Measurements from ENCODE around the gene SOCS1. TPM values are rescaled to one million over a fixed set of nuclear protein-coding genes. Genes with fewer than 3 reads are reported as not detected.

SOCS1 gene
- total and polyA plus RNA-seq, 2 of the 8 experiments (the other 6 are each of a cell fraction or from before 2014, with no cell fraction given) = 21.0 to 48.9 TPM

DNA sequence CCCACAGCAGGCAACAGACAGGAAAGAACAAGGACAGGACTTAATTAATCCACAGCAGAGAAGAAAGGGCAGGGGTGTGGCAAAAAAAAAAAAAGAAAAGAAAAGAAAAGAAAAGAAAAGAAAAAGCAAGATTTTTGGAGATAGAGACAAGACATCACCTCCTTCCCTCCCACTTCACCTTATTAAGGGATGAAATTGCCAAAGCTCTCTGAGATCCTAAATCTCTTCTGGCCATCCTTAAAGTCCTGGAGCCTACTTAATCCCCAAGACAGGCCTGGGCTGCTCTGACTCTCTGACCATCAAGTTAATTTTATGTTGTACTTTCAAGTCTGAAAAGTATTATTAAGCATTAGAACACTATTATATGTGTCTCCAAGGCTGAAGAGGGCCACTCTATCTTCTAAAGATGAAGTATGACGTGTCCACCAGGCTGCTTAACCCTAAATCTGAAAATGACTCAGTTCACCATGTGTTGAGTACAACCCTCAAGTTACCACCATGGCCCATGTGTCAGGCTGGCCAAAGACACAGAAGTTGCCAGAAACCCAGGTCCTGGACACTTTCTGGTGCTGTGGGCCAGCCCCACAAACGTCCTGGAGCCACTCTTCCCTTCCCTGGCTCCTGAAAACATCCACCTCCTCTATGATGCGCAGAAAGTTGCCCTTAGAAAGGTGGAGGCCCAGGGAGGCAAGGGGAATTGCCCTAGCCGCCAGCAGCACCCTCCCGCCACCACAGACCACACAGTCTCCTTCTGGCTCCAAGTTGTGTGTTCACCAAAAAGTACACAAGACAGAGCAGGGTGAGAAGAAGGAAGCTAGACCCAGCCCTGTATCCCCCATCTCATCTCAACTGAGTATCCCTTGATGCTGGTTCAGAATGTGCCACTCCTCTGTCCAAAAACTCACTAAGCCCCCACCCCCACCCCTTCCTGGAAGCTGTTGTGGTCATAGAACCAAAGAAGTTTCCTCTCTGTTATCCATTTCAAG lies 2.7 kb downstream of the SOCS1 start:
- no peak overlapping the region for H3K9ac ChIP-seq (replicated peaks in 1 of 4; ENCODE audit: extremely low read depth in 1 of 4, low read depth in 3 of 4, low read length in 3 of 4)
- no peaks in the 10 kb centered on the region; a peak in 1 of 7 replicates for H3K27me3 ChIP-seq (replicated peaks in 1 of 4; ENCODE audit: control insufficient read depth in 3 of 4, extremely low read depth in 1 of 4, insufficient read depth in 3 of 4, low read length in 3 of 4)
- no peak overlapping the region for H3K56ac ChIP-seq (replicated peaks; ENCODE audit: insufficient read length, low read depth, low read length)
- peaks cover 11 to 22% of the 10 kb centered on the region in 2 experiments for H4K20me1 ChIP-seq (replicated peaks in 1 of 2; ENCODE audit: control insufficient read depth in 1 of 2, insufficient read depth in 2 of 2, low read length in 2 of 2)
- H2BK15ac ChIP-seq (ENCODE audit: low read length) = no peak overlapping the region
- TF ChIP-seq GABPA (IDR thresholded peaks at IDR 0.05; ENCODE audit: borderline replicate concordance, insufficient read depth, low read length) (no peak), POLR2A (IDR thresholded peaks at IDR 0.05; ENCODE audit: control extremely low read depth in 1 of 2, low read depth in 2 of 2, low read length in 2 of 2) (peak in 1 of 2 experiments; percentile 44; a peak in 1 of 3 replicates)
- peaks cover 0 to 28% of the 10 kb centered on the region in 2 experiments; a peak in 2 of 4 replicates for H3K79me2 ChIP-seq (ENCODE audit: control insufficient read depth in 1 of 2, insufficient read depth in 2 of 2, low read length in 2 of 2)
- no peak overlapping the region for H3K27ac ChIP-seq (ENCODE audit: low read depth, low read length)
- H3K14ac ChIP-seq (ENCODE audit: insufficient read length) = no peak overlapping the region
- WGBS, 2 experiments (ENCODE audit: extremely low coverage in 1 of 2, insufficient coverage in 1 of 2, insufficient read length in 1 of 2, insufficient replicate concordance in 2 of 2, low coverage in 1 of 2, low lambda C conversion rate in 2 of 2, missing lambda C conversion rate in 1 of 2) = 83% methylated on average over 5 of the region's 5 CpGs; no CpG with 5 or more reads in 1 of the 2 experiments
- peaks cover 0 to 8% (median 5%) of the 10 kb centered on the region in 4 experiments; a peak in 5 of 8 replicates for H3K36me3 ChIP-seq (ENCODE audit: control insufficient read depth in 2 of 4, insufficient read depth in 4 of 4, low read length in 3 of 4)
- peaks cover 0 to 19% (median 8%) of the 10 kb centered on the region in 4 experiments; a peak in 5 of 7 replicates for H3K4me1 ChIP-seq (replicated peaks in 1 of 4; ENCODE audit: control insufficient read depth in 3 of 4, insufficient read depth in 4 of 4, low read length in 3 of 4)
- no peak overlapping the region for H2AK5ac ChIP-seq (ENCODE audit: low read depth, low read length)
- H3K9me3 ChIP-seq (ENCODE audit: insufficient read depth in 2 of 2, low read depth in 1 of 2, low read length in 1 of 2) = no peaks in the 10 kb centered on the region
- H3K4me2 ChIP-seq (ENCODE audit: insufficient read depth in 1 of 2, low read depth in 2 of 2, low read length in 2 of 2) = peak overlapping the region; percentile 82 to 86
- no peak overlapping the region for H4K91ac ChIP-seq (replicated peaks; ENCODE audit: insufficient read length, low read length)
- FAIRE-seq (no peak), DNase-seq (ENCODE audit: low read depth in 1 of 2, low spot score in 2 of 2) (no peak)
- no peak overlapping the region for H3K18ac ChIP-seq (ENCODE audit: extremely low read depth, low read length)
- POLR2A ChIA-PET (ENCODE audit: partially characterized antibody) = interaction anchor here (1.0 to 4.6 kb wide), 16 partner anchors 11 to 258 kb away, joined by 3 to 27 read pairs (median 4); no protein-coding TSS in a partner anchor
- CTCF ChIA-PET (ENCODE audit: partially characterized antibody) = interaction anchor here (0.9 to 6.2 kb wide), 11 partner anchors 53 to 289 kb away, joined by 3 to 56 read pairs (median 5); no protein-coding TSS in a partner anchor
- no peak overlapping the region for H3K4ac ChIP-seq (replicated peaks; ENCODE audit: insufficient read length, low read depth, low read length)
- H2BK12ac ChIP-seq (ENCODE audit: low read depth, low read length) = no peak overlapping the region
- peaks cover 4% of the 10 kb centered on the region for H3K79me1 ChIP-seq (ENCODE audit: low read depth, low read length)
- no peak overlapping the region for H2BK20ac ChIP-seq (ENCODE audit: low read length)
- H4K5ac ChIP-seq (ENCODE audit: insufficient read length, low read depth, low read length) = no peak overlapping the region
- peaks cover 15% of the 10 kb centered on the region for H3K23me2 ChIP-seq (ENCODE audit: low read depth, low read length)
- H4K8ac ChIP-seq (ENCODE audit: extremely low read depth, insufficient read depth, low read length) = no peak overlapping the region
- no peak overlapping the region for H2BK120ac ChIP-seq (replicated peaks; ENCODE audit: low read depth, low read length)
- H2AFZ ChIP-seq (ENCODE audit: low read length) = no peak overlapping the region
- H3K23ac ChIP-seq (ENCODE audit: insufficient read length) = no peak overlapping the region
- H3K4me3 ChIP-seq (ENCODE audit: extremely low read depth in 1 of 4, insufficient read depth in 2 of 4, low read depth in 3 of 4, low read length in 4 of 4) = peak overlapping the region in 2 of 4 experiments; percentile 14 to 97; a peak in 3 of 8 replicates
- H2BK5ac ChIP-seq (ENCODE audit: low read depth, low read length) = no peak overlapping the region; the same call in 1 of the 2 replicates

Measured in H1 (cell line).